ENCODE results near the gene IGHMBP2.
A peak's percentile ranks its signal among the peaks of the same experiment; 100 is the strongest.

IGHMBP2 gene

DNA sequence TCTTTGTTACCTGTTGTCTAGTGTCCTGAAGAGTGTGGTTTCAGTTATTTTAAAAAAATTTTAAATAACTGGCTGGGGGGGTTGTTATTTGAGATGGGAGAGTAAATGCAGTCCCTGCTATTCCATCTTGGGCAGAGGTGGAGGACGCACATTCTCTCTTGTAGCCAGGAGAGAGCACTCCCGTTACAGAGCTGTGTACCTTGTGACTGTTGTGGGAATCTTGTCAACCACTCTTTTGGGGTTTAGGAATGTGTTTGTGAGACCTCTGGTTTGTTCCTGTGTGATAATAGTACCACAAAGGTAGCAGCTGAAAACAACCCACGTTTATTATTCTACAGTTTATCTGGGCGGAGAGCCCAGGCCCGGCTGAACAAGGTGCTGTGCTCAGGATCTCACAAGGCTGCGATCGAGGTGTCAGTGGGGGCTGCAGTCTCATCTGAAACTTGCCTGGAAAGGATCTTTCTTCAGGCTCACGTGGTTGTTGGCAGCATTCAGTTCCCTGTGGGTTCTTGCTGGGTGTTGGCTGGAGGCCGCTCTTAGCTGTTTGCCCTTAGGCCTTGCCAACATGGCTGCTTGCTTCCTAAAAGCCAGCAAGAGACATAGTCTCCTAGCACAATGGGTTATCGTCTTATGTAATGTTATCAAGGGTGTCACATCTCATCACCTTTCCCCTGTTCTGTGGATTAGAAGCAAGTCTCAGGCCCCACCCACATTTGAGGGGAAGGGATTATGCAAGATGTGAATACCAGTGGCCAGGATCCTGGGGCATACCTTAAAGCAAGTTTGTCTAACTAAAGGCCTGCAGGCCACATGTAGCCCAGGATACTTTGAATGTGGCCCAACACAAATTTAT, 20.6 kb downstream of the IGHMBP2 start:
- DNase-seq (ENCODE audit: extremely low spot score, insufficient read length, low read depth) (no peak), FAIRE-seq (no peak)

- FAIRE-seq, result no peak
- DNase-seq (ENCODE audit: extremely low spot score, insufficient read length, low read depth), result no peak
Observed at GRCh38 chr11:68925611-68926010, 21.9 kb downstream of the IGHMBP2 start.

DNA sequence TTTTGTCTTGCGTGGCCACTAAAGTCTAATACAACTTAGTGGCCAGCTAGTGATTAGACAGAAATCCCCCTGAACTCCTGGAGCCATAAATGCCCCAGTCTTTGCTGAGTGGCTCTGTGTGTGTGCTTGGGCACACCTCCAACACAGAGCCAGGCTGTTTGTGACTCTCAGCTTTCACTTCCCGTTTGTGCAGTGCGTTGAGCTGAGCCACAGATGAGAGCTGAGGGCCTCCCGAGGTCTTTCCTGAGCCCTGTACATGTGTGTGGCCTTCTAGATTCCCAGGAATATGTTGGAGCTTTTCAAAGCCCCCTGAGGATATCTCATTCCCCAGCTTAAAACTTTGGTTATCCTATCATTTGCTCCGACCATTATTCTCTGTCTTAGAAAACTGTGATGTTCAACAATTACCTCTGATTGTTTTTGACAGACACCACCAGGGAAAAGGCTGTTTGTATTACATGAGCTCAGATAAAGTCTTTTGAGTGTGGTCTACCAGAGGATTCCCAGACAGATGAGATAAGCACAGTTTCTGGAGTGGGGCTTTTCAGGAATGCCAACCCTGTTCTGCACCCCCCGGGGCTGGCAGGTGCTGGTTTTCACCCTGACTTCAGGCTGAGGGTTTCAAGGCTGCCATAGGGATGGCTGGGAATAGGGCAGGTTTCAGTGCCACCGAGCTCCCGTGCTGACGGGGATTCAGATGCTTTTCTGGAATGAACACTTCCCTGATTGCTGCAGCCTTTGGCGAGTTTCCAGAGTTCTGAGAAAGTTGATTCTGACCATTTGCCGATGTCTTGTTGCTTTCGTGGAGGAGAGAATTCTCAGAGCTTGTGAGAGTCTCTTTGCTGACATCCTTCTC, 23.8 kb downstream of the IGHMBP2 start:
- FAIRE-seq (peak; percentile 53), DNase-seq (ENCODE audit: extremely low spot score, insufficient read length, low read depth) (no peak)

DNA sequence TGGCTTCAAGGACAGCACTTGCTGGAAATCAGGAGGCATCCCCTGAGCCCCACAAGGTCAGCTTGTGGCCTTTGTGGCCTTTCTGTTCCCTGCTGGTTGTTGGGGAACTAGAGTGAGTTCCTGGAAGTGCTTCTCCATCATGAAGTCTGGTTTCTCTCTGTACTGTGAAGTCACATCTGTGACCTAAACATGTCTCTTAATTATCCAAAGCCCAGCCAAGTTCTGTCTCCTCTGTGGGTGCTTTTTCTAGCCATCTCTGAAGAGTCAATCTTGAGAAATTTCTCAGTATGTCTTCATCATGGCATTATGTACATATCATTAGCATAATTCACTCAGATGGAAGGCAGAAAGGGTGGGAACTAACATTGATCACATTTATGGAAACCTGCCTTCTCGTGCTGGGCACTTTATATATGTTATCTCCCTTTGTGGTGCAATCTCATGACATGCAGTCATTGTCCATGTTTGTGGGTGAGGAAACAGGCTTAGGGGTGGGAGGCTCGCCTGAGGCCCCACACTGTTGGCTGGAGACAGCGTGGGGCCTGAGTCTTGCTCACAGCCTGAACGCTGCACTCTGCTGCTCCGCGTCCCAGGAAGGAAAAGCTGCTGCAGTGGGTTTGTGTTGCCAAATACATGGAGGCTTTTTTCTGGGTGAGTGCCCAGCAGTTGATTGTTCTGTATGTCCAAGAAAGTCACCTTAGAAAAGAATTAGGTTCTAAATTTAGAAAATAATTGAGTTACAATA, 24.6 kb downstream of the IGHMBP2 start:
- DNase-seq (ENCODE audit: extremely low spot score, insufficient read length, low read depth) (no peak), FAIRE-seq (no peak)

DNA sequence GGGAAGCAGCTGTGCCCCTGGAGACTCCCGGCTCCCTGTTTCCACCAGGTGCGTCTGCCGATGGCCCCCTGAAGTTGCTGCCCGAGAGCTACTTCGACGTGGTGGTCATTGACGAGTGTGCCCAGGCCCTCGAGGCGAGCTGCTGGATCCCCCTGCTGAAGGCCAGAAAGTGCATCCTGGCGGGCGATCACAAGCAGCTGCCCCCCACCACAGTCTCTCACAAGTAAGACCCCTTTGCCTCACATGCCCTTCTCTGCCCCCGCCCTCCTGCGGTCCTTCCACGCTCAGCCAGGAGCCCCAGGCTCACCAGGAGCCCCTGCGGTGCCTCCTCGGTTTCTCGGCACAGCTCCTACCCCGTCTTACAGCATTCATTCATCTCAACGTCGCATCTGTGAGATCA, 25.4 kb downstream of the IGHMBP2 start:
- DNase-seq (ENCODE audit: extremely low spot score, insufficient read length, low read depth), result no peak
- FAIRE-seq, result no peak

DNA sequence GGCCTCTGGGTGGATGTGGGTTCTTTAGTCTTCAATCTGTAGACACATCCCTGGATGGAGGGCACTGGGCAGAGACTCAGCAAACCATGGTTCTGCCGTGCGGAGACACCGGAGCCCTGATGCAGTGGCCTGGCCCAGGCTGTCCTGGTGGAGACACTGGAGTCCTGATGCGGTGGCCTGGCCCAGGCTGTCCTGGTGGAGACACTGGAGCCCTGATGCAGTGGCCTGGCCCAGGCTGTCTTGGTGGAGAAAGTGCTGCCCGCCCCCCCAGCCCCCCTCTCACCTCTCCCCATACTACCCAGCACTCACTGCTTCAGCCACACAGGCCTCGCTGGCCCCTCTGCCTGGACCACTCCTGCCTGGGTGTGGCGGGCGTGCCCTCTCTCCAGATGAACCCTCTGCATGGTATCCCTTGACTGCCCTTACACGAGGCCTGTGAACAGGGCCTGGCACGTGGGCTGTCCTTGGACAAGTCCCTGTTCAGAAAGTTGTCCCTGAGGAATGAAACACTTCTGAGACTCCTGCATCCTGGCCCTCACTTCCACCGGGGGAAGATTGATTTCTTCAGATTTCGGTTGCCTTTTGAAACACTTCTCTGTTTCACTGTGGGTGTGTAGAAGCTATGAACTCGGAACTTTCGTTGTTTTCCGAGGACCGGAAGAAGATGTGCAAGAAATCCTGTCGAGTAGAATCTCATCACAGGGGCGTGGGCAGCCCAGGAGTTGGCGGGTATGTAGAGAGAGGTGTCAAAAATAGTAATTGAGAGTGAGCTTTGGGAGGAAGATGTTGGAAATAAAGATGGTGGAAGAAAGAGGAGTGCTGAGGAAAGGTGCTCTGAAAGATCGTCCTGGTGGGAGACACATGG, 26.2 kb downstream of the IGHMBP2 start:
- FAIRE-seq (no peak), DNase-seq (ENCODE audit: extremely low spot score, insufficient read length, low read depth) (no peak)

DNA sequence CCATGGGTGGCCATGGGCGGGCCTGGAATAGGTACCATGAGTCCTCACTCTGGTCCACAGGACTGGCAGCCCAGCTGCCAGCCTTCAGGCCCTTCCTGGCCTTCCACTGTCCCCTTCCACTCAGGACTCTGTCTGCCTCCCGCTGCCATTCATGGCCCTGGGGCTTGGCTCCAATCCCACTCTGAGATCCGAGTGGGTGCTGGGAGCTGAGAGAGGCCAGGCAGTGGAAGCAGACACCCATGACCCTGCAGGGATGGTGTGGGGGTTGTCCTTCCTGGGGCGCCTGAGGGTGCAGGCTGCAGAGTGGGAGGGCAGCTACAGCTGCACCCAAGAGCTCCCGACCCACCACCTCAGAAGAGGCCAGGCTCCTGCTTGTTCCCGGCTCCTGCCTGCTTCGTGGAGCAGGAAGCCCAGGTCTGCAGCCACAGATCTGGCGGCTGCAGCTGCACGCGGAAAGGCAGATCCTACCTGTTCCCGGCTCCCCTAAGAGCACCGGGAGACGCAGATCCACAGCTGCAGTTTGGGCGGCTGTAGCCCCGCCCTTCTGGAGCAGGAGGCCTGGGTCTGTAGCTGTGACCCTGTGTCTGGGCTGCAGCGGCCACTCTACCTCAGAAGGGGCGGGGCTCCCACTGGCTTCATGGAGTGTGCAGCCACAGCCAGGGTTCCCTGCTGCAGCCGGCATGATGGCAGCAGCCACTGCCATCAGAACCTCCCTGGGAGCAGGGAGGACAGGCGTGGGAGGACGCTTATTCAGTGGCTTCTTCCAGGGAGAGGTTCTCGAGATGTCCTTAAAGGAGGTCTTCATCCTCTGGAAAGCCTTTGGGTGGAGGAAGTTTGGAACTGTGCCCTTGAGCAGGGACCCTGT, 27.5 kb downstream of the IGHMBP2 start:
- FAIRE-seq (no peak), DNase-seq (ENCODE audit: extremely low spot score, insufficient read length, low read depth) (no peak)

GRCh38 chr11:68931911-68932310, 28.2 kb downstream of the IGHMBP2 start:
- no peak for FAIRE-seq

GRCh38 chr11:68932358-68932757, 28.7 kb downstream of the IGHMBP2 start:
- FAIRE-seq (no peak), DNase-seq (ENCODE audit: extremely low spot score, insufficient read length, low read depth) (no peak)

More at GRCh38 chr11:68931911-68932310, 28.2 kb downstream of the IGHMBP2 start:
- no peak for DNase-seq (ENCODE audit: extremely low spot score, insufficient read length, low read depth)

DNA sequence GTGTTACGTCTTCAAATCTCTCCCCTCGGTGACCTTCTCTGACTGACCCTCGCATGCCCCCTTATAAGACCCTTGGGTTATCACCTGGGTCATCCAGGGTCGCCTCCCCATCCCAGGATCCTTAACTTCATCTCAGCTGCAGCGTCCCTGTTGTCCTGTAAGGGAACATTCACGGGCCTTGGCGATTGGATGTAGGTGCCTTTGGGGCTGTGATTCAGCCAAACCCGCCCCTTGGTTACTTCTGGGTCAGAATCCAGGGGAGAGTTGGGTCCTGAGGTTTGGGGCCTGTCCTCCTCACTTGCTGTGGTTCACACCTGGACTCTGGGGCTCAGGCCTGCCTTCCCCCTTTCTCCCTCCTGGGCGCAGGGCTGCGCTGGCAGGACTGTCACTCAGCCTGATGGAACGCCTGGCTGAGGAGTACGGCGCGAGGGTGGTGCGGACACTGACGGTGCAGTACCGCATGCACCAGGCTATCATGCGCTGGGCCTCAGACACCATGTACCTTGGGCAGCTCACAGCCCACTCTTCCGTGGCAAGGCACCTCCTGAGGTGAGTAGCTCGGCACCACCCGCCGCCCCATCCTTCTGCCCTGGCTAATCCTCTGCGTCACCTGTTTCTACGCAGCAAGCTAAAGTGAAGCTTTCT, 29.4 kb downstream of the IGHMBP2 start:
- DNase-seq (ENCODE audit: extremely low spot score, insufficient read length, low read depth), result no peak
- no peak for FAIRE-seq

- no peak for FAIRE-seq
- no peak for DNase-seq (ENCODE audit: extremely low spot score, insufficient read length, low read depth)
Observed at GRCh38 chr11:68933605-68934320, 30.1 kb downstream of the IGHMBP2 start.

- no peak for FAIRE-seq
- no peak for DNase-seq (ENCODE audit: extremely low spot score, insufficient read length, low read depth)
Observed at GRCh38 chr11:68934321-68934645, 30.6 kb downstream of the IGHMBP2 start.

DNA sequence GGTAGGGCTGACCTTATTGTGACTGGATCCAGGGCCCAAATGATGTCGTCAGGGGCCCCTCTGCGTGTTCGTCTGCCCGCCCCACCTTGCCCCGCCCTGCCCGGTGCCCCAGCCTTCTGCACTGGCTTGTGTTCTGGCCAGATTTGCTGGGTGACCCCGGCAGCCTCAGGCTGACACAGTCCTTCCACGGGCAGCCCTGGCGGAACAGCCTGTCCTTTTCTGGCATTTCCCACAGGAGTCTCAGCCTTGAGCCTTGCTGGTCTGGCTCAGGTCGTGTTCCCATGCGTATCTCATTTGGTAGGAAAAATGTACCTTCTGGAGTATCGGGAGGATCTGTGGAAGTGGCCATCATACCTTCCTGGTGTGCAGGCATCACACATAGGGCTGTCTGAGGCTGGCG, 31.0 kb downstream of the IGHMBP2 start:
- FAIRE-seq (no peak), DNase-seq (ENCODE audit: extremely low spot score, insufficient read length, low read depth) (no peak)

DNA sequence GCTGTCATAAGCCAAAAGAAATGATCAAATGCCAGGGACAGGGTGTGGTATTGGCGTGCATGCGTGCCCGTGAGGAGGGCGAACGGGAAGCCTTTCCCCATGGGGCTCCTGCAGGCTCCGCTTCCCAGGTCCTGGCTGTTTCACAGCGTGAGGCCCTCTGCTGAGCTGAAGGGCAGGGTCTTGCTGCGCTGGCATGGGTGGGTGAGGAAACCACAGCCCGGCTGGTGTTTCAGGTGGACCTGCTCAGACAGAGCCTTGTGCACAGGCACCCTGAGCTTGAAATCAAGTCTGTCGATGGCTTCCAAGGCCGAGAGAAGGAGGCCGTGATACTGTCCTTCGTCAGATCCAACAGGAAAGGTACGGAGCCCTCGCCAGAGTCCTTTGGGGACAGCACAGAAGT, 31.4 kb downstream of the IGHMBP2 start:
- DNase-seq (ENCODE audit: extremely low spot score, insufficient read length, low read depth), result no peak
- FAIRE-seq, result no peak

DNA sequence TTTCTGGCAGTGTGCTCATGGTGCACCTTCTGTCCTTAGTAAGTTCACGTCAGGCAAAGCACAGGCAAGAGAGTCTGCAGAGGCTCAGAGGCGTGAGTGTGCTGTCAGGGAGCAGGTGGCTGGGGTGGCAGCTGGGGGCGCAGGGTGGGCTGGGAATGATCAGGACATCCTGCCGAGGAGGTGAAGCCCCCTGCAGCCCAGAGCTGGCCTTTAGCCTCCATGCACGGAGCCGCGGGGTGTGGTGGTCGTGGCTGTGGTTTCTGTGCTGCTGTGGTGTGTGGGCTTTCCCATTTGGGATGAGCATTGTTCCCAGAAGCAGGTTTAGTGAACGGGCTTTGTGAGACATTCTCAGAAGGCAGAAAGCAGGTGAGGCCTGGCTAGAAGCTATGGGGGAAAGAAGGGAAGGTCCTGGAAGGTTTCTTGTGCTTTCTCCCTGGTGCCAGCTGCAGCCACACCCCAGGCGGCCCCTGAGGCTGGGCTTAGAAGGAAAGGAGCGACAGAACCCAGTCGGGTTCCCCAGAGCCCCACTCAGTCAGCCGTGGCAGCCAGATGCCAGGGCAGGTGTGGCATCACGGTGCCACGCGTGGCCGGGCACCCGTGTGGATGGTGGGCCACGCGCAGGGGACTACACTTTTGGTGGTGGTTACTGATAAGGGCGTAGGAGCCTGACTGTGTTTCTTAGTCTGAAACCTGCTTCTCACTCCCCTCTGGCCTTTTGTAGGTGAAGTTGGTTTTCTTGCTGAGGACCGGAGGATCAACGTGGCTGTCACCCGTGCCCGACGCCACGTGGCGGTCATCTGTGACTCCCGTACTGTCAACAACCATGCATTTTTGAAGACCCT, 32.0 kb downstream of the IGHMBP2 start:
- FAIRE-seq (no peak), DNase-seq (ENCODE audit: extremely low spot score, insufficient read length, low read depth) (no peak)

DNA sequence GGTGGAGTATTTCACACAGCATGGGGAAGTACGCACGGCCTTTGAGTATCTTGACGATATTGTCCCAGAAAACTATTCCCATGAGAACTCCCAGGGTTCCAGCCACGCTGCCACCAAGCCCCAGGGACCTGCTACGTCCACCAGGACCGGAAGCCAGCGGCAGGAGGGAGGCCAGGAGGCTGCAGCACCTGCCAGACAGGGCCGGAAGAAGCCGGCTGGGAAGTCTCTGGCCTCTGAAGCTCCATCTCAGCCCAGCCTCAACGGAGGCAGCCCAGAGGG, 32.6 kb downstream of the IGHMBP2 start:
- DNase-seq (ENCODE audit: extremely low spot score, insufficient read length, low read depth) (no peak), FAIRE-seq (no peak)

Data from GM18507 (cell line).